Measurements from ENCODE around the gene CNTN4.

DNA sequence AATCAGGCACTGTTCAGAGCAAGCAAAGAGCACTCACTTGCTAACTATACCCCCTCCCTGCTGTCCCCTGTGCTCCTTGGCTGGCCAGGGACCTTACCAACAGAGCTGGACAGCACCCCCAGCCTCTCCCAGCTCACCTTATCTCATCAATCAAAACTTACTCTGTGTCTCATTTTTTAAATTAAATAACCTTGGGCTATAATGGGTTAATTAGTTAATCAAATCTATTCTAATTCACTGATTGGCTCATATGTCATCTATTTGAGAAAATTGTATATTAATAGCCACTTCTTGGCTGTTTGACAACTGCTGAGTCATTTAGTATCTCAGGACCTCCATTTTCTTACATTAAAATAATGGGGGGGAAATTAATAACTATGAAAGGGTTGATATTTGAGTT, 988.6 kb downstream of the CNTN4 start:
- TF ChIP-seq, protein P1, sequence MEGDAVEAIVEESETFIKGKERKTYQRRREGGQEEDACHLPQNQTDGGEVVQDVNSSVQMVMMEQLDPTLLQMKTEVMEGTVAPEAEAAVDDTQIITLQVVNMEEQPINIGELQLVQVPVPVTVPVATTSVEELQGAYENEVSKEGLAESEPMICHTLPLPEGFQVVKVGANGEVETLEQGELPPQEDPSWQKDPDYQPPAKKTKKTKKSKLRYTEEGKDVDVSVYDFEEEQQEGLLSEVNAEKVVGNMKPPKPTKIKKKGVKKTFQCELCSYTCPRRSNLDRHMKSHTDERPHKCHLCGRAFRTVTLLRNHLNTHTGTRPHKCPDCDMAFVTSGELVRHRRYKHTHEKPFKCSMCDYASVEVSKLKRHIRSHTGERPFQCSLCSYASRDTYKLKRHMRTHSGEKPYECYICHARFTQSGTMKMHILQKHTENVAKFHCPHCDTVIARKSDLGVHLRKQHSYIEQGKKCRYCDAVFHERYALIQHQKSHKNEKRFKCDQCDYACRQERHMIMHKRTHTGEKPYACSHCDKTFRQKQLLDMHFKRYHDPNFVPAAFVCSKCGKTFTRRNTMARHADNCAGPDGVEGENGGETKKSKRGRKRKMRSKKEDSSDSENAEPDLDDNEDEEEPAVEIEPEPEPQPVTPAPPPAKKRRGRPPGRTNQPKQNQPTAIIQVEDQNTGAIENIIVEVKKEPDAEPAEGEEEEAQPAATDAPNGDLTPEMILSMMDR (IDR thresholded peaks at IDR 0.05; ENCODE audit: low read depth, low read length) = no peak
- TF ChIP-seq EZH2phosphoT487 (IDR thresholded peaks at IDR 0.05; ENCODE audit: low read depth) = no peak

All from OCI-LY3 (cell line).